CD4-positive, alpha-beta T cell (primary cell): ENCODE data around the gene KDM3B. TPM values are rescaled to one million over a fixed set of nuclear protein-coding genes. Genes with fewer than 3 reads are reported as not detected.

Experiments used
- ATAC-seq: fragments of 200-7000 bp; cut with Tn5 transposase; one replicate; pipeline ENCODE4 v1.10.0; 2022; ENCODE audit warnings: mild to moderate bottlenecking; ENCODE audit not compliant: poor library complexity
- CTCF ChIA-PET: fragments of 350-600 bp; sonication (Branson Sonifier 250); formaldehyde crosslinking; loops from one replicate; lab custom pipeline; 2021; ENCODE audit warnings: antibody characterized with exemption, inconsistent platforms; lab: Charles Lee
- POLR2A ChIA-PET: fragments of 350-600 bp; sonication (Branson Sonifier 250); formaldehyde crosslinking; loops from one replicate; lab custom pipeline; 2021; ENCODE audit warnings: antibody characterized with exemption, inconsistent platforms; lab: Charles Lee
- DNase-seq, 14 experiments: peaks; one replicate each; pipeline ENCODE4 v3.0.0-alpha.2; 2013 to 2020; ENCODE audit warnings: mixed read lengths in 2 of 14
- H3K27ac ChIP-seq, 2 donors: one replicate each; pipeline versions ENCODE4 v1.5.1 to v1.7.0; 2013; ENCODE audit warnings: low read length in 2 of 2, low read depth in 1 of 2, mild to moderate bottlenecking in 1 of 2
- H3K27me3 ChIP-seq, 2 experiments: 1 replicate in 1 of 2; 2 replicates in 1 of 2; pipeline versions ENCODE4 v1.6.1 to v1.7.0; 2013; ENCODE audit warnings: low read length in 2 of 2, control low read depth in 1 of 2, mild to moderate bottlenecking in 1 of 2, moderate library complexity in 1 of 2; ENCODE audit not compliant: insufficient read depth in 2 of 2, control insufficient read depth in 1 of 2
- H3K36me3 ChIP-seq: one replicate; pipeline ENCODE4 v1.6.1; 2013; ENCODE audit warnings: low read length, control low read depth; ENCODE audit not compliant: insufficient read depth
- H3K4me1 ChIP-seq: one replicate; pipeline ENCODE4 v1.6.1; 2013; ENCODE audit warnings: low read length, control low read depth; ENCODE audit not compliant: insufficient read depth
- H3K4me3 ChIP-seq: one replicate; pipeline ENCODE4 v1.5.1; 2013; ENCODE audit warnings: mild to moderate bottlenecking, low read length, moderate library complexity
- H3K9me3 ChIP-seq, 2 experiments: 1 replicate in 1 of 2; 2 replicates in 1 of 2; pipeline versions ENCODE4 v1.6.1 to v1.7.0; 2013; ENCODE audit warnings: low read length in 2 of 2, mild to moderate bottlenecking in 2 of 2, control low read depth in 1 of 2, moderate library complexity in 1 of 2; ENCODE audit not compliant: control insufficient read depth in 1 of 2, insufficient read depth in 1 of 2
- H3K27ac Mint-ChIP-seq: one replicate; pipeline ENCODE4 v1.8.0; 2020; ENCODE audit warnings: mixed read lengths
- H3K27me3 Mint-ChIP-seq: one replicate; pipeline ENCODE4 v1.8.0; 2021; ENCODE audit warnings: mixed read lengths
- H3K36me3 Mint-ChIP-seq: one replicate; pipeline ENCODE4 v1.8.0; 2021; ENCODE audit warnings: low read depth, mixed read lengths
- H3K4me1 Mint-ChIP-seq: one replicate; pipeline ENCODE4 v1.8.0; 2021; ENCODE audit warnings: low read depth, mixed read lengths
- H3K4me3 Mint-ChIP-seq: one replicate; pipeline ENCODE4 v1.8.0; 2020; ENCODE audit warnings: mild to moderate bottlenecking, mixed read lengths
- H3K9me3 Mint-ChIP-seq: one replicate; pipeline ENCODE4 v1.8.0; 2020; ENCODE audit warnings: mixed read lengths
- CTCF ChIP-seq: fragments of 200-600 bp; IDR thresholded peaks from one replicate; pipeline ENCODE4 v1.8.0; 2022; ENCODE audit warnings: antibody characterized with exemption, mild to moderate bottlenecking
- intact Hi-C, 2 experiments: fragments of 100-400 bp; cut with DNase I in 1 of 2; cut with micrococcal nuclease in 1 of 2; formaldehyde crosslinking; loops; one replicate each; pipeline versions ENCODE4 v1.15.1 to v1.9.0; 2023 to 2025; cut with DNase I, micrococcal nuclease
- total RNA-seq, 174 experiments: library from RNA in 2 of 174; stranded (reverse) in 2 of 174; gene quantifications; one replicate each; pipeline ENCODE4 v1.2.3 and lab custom pipeline; 2021 to 2026

KDM3B gene
- total RNA-seq, 2 experiments from 2014 or later = 59.5 to 66.0 TPM

GRCh38 chr5:138459311-138459933 lies 106.9 kb downstream of the KDM3B start:
- H3K36me3 ChIP-seq = no peaks in the 10 kb centered on the region
- H3K27ac Mint-ChIP-seq = peak overlapping the region; percentile 91
- no peaks in the 10 kb centered on the region for H3K9me3 ChIP-seq
- ATAC-seq = peak; percentile 57
- peak overlapping the region; percentile 17 to 61 for H3K27ac ChIP-seq
- H3K27me3 ChIP-seq = no peaks in the 10 kb centered on the region
- H3K27me3 Mint-ChIP-seq = no peaks in the 10 kb centered on the region
- TF ChIP-seq CTCF = no peak
- H3K4me1 Mint-ChIP-seq = peaks cover 39% of the 10 kb centered on the region
- H3K36me3 Mint-ChIP-seq = no peaks in the 10 kb centered on the region
- peak; percentile 51 to 90 (median 70) for DNase-seq
- H3K4me3 ChIP-seq = no peak overlapping the region
- no peaks in the 10 kb centered on the region for H3K9me3 Mint-ChIP-seq
- H3K4me1 ChIP-seq = peaks cover 42% of the 10 kb centered on the region
- CTCF ChIA-PET = interaction anchor here (0.8 to 1.2 kb wide), 3 partner anchors 9 to 107 kb away, joined by 3 to 7 read pairs (median 5); no protein-coding TSS in a partner anchor
- POLR2A ChIA-PET = no interaction called here
- peak overlapping the region; percentile 59 for H3K4me3 Mint-ChIP-seq
- intact Hi-C loops = no loop called here

GRCh38 chr5:138460032-138460693 lies 107.7 kb downstream of the KDM3B start:
- peak overlapping the region; percentile 13 for H3K4me3 Mint-ChIP-seq
- H3K27ac ChIP-seq = peak overlapping the region; percentile 17 to 30

More at GRCh38 chr5:138460032-138460693, 107.7 kb downstream of the KDM3B start:
- peaks cover 45% of the 10 kb centered on the region for H3K4me1 ChIP-seq
- peaks cover 5% of the 10 kb centered on the region for H3K36me3 Mint-ChIP-seq
- ATAC-seq = no peak
- peak overlapping the region; percentile 91 for H3K27ac Mint-ChIP-seq
- CTCF ChIA-PET = interaction anchor here (0.8 to 2.0 kb wide), 3 partner anchors 10 to 108 kb away, joined by 3 to 7 read pairs (median 5); no protein-coding TSS in a partner anchor
- H3K27me3 ChIP-seq = no peaks in the 10 kb centered on the region
- H3K36me3 ChIP-seq = no peaks in the 10 kb centered on the region
- H3K9me3 Mint-ChIP-seq = no peaks in the 10 kb centered on the region
- no peaks in the 10 kb centered on the region for H3K9me3 ChIP-seq
- no peak for TF ChIP-seq CTCF
- H3K4me1 Mint-ChIP-seq = peaks cover 39% of the 10 kb centered on the region
- intact Hi-C loops = loop anchor here in 1 of 2 experiments (10.0 kb wide), 2 partner anchors 115 to 945 kb away; partner anchors contain the start of genes HSPA9 and SPATA24
- H3K4me3 ChIP-seq = no peak overlapping the region
- DNase-seq = no peak
- POLR2A ChIA-PET = no interaction called here
- no peaks in the 10 kb centered on the region for H3K27me3 Mint-ChIP-seq
